ENCODE data around the gene ZNF385D.
A peak's percentile ranks its signal among the peaks of the same experiment; 100 is the strongest.

Gene ZNF385D

GRCh38 chr3:21755896-21756295, 4.9 kb upstream of the ZNF385D start:
- ChIA-PET POLR2A (no interaction called here), CTCF (interaction anchor here (1.4 kb wide), 1 partner anchor 9 kb away, joined by 3 read pairs; no protein-coding TSS in a partner anchor)
- no peak overlapping the region for H3K4me3 ChIP-seq (ENCODE audit: low read depth, low read length)

GRCh38 chr3:21754839-21755238, 3.8 kb upstream of the ZNF385D start:
- no peak for DNase-seq (ENCODE audit: low read depth, low spot score)
- no peak overlapping the region for H3K4me3 ChIP-seq (ENCODE audit: low read depth, low read length)
- TF ChIP-seq CTCF (IDR thresholded peaks at IDR 0.05; ENCODE audit: insufficient read depth, low read length, missing control alignments), result no peak
- ChIA-PET CTCF (interaction anchor here (1.3 to 1.6 kb wide), 2 partner anchors 361 to 362 kb away, joined by 3 to 4 read pairs; no protein-coding TSS in a partner anchor), POLR2A (no interaction called here)

More at GRCh38 chr3:21755896-21756295, 4.9 kb upstream of the ZNF385D start:
- DNase-seq (ENCODE audit: low read depth, low spot score), result no peak
- TF ChIP-seq CTCF (IDR thresholded peaks at IDR 0.05; ENCODE audit: insufficient read depth, low read length, missing control alignments), result no peak

- DNase-seq (ENCODE audit: low read depth, low spot score), result no peak
- H3K4me3 ChIP-seq (ENCODE audit: low read depth, low read length), result no peak overlapping the region
- CTCF ChIA-PET, result interaction anchor here (0.9 to 2.6 kb wide), 6 partner anchors 9 to 136 kb away, joined by 3 to 8 read pairs (median 3); no protein-coding TSS in a partner anchor
- POLR2A ChIA-PET, result no interaction called here
- peak; percentile 60 for TF ChIP-seq CTCF (IDR thresholded peaks at IDR 0.05; ENCODE audit: insufficient read depth, low read length, missing control alignments)
Measured at GRCh38 chr3:21752749-21753347, 1.8 kb upstream of the ZNF385D start.

GRCh38 chr3:21751886-21752285, 876 bp upstream of the ZNF385D start:
- no peak overlapping the region for H3K4me3 ChIP-seq (ENCODE audit: low read depth, low read length)
- CTCF ChIA-PET, result interaction anchor here (0.9 to 2.6 kb wide), 6 partner anchors 9 to 145 kb away, joined by 3 to 8 read pairs (median 3); no protein-coding TSS in a partner anchor
- DNase-seq (ENCODE audit: low read depth, low spot score), result no peak
- TF ChIP-seq CTCF (IDR thresholded peaks at IDR 0.05; ENCODE audit: insufficient read depth, low read length, missing control alignments), result no peak
- POLR2A ChIA-PET, result no interaction called here

- DNase-seq (ENCODE audit: low read depth, low spot score), result no peak
- ChIA-PET CTCF (interaction anchor here (1.2 to 2.0 kb wide), 2 partner anchors 11 to 144 kb away, joined by 4 to 8 read pairs; no protein-coding TSS in a partner anchor), POLR2A (no interaction called here)
- H3K4me3 ChIP-seq (ENCODE audit: low read depth, low read length), result peak overlapping the region; percentile 57
- TF ChIP-seq CTCF (IDR thresholded peaks at IDR 0.05; ENCODE audit: insufficient read depth, low read length, missing control alignments), result no peak
Measured at GRCh38 chr3:21750080-21750696, 822 bp downstream of the ZNF385D start.

GRCh38 chr3:21747966-21748555, 2.9 kb downstream of the ZNF385D start:
- TF ChIP-seq CTCF (IDR thresholded peaks at IDR 0.05; ENCODE audit: insufficient read depth, low read length, missing control alignments), result no peak
- ChIA-PET POLR2A (no interaction called here), CTCF (interaction anchor here (1.4 kb wide), 2 partner anchors 13 to 146 kb away, joined by 3 to 6 read pairs; no protein-coding TSS in a partner anchor)
- H3K4me3 ChIP-seq (ENCODE audit: low read depth, low read length), result no peak overlapping the region
- DNase-seq (ENCODE audit: low read depth, low spot score), result no peak

All from AG04449 (cell line).